GM18517 (cell line): ENCODE measurements around the gene TRERF1.
"Not testable (repeated sequence)": the region's sequence is repeated elsewhere in the genome, so short reads cannot be mapped to it uniquely, and the experiment has no call there.

Source experiments
- ATAC-seq: cut with Tn5 transposase; IDR thresholded peaks from one replicate; pipeline ENCODE4 v1.9.1; 2021; ENCODE audit warnings: mild to moderate bottlenecking, moderate library complexity; ENCODE audit not compliant: unreplicated experiment

Gene TRERF1

DNA sequence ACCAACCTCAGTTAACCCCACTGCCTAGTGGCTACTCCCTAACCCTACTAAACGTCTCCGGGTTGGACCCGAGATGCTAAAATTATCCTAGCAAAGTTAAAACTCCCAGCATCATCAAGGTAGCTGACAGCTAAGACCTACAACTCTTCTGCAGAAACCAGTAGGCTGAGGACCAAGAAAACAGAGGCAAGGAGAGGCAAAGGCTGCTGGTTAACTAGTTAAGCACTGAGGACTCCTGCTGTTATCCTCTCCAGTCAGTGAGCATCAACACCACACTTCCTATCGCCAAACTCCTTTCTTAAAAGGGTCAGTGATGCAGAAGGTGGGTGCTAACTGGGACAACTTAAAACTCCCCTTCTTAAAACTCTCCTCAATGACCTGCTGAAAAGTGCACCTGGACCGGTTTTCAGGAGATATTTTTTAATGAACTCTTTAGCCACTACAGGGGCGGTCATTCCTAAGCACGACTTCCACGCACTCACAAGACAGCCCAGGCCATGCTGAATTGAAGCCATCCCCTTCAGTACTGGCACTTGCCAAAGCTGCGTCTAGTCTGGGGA is 1.7 kb downstream of the TRERF1 start:
- no peak for ATAC-seq

DNA sequence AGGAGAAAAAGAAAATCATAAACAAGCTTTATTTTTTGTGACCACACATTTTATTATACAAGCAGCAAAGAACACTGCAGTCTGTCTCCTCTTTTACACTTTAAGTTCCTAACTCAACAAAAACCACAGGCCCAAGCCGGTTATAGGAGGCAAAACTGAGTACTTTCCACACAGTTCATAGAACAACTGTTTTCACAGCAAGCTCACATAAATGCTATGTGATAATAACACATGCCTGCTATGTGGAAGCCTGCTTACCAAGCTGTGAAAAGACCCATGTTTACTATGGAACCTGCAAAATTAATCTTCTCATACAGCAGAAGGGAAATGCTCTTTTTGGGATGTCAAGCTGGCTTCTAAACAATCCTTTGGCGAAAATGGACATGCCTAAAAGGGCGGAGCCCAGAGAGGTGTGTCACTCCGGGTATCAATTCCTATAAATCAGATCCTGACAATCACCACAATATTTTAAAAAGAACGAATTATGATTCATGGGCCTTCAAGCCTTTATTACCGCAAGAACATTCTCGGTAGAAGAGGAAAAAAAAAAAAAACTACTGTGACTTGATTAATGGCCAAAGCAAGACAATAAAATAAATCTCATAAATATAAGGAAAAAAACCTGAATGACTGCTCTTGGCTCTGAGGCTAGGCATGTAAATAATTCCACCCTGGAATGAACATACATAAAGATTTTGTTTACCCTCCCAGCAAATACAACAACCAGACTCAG is 2.6 kb downstream of the TRERF1 start:
- no peak for ATAC-seq

DNA sequence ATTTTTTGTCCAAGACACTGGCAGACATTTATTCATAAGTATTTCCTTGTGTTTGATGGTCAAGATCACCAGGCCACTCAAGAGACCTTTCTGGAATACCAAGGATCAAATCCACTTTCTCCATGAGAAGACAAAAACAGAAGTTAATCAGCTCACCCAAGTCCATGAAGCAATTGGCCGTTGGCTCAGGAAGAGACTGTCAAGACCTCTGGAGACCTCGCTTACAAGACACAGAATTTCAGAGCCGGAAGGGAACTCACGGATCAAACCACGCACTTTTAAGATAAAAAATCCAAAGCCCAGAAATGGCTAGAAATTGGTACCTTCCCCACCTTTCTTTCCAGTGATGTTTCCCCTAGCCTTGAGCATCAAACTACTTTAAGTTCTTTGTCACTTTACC is 3.3 kb downstream of the TRERF1 start:
- ATAC-seq = no peak

DNA sequence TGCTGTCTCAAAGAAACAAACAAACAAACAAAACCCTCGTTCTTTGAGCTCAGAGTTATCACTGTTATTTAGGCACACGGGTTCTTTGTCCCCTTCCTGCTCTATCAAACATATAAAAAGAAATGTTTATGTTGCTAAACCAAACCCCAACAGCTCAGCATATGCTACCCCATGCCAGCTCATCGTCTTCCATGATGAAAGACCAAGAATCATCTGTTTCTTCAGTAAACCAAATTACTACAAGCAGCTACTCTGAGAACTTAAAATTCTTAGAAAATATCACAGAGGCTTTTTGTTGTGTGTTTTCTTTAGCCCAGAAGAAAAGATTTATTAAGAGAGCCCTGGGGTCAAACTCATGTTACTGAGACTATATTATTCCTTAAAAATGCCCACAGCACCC is 4.7 kb downstream of the TRERF1 start:
- ATAC-seq = no peak

DNA sequence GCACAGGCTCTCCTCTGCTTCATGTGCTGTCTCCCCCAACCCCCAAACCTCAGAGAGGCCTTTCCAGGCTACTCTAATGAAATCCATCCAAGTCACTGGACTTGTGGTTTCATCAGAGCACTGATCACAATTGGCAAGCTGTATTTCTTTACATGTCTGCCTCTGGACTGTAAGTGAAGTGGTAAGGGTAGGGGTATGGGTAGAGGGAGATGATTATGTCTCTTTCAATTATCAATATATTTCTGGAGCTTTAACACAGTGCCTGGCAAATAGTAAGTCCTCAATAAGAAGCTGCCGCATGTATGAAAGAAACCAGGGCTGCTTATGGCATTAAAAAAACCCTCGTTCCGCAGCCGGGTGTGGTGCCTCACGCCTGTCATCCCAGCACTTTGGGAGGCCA is 5.4 kb downstream of the TRERF1 start:
- ATAC-seq = no peak

DNA sequence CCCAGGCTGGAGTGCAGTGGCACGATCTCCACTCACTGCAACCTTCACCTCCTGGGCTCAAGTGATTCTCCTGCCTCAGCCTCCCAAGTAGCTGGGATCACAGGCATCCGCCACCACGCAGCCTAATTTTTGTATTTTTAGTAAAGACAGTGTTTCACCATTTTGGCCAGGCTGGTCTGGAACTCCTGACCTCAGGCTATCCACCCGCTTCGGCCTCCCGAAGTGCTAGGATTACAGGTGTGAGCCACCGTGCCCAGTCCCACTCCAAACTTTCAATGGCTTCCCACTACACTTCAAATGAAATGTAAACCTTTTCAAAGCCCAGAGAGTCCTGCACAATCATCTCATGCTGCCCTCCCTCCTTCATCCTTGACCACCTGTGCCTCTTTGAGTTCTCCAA is 5.8 kb downstream of the TRERF1 start:
- not testable (repeated sequence) for ATAC-seq

DNA sequence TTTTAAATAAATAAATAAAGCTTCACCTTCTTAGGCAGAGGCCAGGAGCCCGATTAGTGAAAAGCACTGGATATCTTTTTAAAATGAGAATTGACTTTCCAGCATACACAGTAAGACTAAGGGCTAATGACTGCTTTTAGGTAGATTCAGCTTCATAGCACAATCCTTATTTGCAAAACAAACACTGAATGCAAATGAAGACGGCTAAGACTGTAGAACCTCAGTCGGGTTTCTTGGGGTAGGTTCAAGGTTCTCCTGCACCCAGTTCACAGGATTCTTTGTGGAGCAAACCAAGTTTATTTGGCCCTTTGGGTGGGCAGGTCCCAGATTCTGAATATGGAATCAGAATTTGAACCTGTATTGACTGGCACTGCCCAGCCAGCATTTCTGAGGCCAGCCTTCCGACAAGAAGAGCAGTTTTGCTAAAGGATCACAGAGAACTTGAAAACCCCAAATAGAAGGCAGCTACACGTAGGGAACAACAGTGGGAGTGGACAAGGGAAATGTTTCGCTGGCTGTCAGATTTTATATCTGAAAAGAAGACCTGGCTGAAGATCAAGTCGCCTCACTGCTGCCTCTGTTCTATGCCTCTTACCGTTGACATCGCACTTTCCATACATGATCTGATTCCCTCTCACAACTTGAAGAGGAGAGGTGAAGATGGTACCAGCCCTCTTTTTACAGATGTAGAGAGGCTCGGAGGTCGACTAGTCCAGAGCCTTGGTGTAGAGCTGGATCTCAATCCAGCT is 8.2 kb downstream of the TRERF1 start:
- ATAC-seq = no peak

DNA sequence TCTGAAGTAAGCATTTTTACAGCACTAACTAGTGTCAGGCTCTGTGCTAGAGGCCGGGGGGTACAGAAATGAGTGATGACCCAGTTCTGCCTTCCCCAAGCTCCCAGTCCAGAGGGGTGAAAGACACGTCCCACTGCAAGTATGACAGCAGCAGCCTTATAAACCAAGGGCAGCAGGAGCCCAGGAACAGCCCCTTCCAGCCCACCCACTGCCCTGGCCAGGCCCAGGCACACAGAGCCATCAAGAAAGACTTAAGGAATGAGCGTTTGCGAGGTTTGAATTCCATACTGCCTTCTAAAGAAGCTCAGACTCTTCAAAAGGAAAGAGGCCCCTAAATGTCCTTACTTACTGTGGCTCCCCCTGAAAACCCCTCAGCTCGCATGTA is 10.0 kb downstream of the TRERF1 start:
- no peak for ATAC-seq

DNA sequence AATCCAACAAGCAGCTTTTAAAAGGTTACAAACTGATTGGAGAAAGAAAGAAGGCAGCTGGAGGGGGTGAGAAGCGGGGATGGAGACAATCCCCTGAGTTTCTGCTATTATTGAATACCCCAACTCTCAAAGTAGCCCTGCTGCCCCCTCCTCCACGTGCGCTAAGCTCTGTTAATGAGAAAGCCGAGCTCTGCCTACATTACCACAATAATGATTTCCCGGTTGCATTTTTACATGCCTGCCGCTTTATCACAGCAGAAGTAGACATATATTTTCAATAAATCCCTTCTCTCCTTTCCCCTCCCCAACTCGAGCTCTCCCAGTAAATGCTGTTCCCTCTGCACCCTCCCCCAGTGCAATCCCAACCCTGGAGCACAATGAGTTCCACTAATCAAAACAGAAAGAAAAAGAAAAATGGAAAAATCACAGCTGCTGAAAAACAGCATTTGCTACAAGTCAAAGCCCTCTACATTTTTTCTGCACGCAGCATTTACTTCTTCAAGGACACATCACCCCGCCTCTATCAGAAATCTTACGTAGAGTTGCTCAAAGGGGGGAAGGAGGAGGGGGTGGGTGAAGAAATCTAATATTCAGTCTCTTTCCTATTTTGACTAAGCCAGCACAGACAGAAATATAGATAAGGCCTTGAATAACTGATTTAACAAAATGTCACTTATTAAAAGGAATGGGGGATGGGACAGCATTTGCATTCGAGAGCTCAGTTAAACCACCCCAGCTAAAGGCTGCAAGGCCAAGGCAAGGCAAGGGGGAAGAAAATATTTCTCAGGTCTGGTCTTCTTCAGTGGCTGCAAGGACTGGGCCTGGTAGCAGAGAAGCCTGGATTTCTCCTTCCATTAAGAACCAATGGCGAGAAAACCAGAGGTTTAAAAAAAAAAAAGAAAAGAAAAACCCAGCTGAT is 10.7 kb downstream of the TRERF1 start:
- no peak for ATAC-seq

DNA sequence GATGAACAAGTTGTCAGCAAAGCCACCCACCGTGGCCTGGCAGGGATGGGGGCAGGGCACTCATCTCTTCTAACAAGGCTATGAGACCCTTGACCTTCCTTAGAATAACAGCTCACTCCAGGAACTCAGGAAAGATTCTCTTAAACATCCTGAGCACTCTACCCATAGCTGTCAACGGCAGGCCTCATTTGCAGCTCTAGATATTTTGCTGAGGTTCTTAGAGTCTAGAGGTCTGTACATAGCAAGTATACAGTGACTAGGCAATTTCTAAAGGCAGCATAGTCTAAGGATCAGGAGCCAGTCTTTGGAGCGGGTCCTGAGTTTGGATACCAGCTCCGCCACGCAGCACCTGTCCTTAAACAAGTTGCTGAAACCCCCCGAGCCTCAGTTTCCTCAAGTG is 11.7 kb downstream of the TRERF1 start:
- no peak for ATAC-seq

DNA sequence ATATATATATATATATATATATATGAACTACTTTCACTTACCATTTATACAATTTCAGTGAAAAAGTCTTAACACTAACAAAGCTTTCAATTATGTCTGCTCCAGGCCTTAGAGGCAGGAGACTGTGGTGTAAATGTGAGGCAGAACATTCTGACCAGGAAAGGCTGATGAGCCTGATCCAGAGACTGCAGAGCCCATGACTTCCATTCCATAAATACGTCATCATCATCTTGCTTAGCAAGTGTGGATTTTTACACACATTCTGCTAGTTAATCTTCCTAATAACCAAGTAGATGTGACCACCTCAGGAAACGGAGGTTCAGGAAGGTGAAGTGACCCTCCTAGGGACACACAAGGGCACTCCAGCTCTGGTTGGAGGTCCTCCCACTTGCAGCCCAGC is 14.9 kb downstream of the TRERF1 start:
- ATAC-seq = no peak

DNA sequence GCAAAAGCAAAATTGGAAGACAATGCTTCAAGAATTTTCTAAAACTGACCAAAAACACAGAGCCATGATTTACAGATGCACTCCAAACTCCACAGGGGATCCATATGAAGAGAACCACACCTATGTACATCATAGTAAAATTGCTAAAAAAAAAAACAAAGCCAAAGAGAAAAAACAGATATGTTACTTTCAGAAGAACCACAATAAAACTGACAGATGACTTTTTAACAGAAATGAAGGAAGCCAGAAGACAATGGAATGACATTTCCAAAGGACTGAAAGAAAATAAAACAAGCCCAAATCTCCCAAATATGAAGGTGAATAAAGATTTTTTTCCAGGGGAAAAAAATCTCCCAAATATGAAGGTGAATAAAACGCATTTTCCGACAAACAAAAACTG is 17.5 kb downstream of the TRERF1 start:
- ATAC-seq = no peak

DNA sequence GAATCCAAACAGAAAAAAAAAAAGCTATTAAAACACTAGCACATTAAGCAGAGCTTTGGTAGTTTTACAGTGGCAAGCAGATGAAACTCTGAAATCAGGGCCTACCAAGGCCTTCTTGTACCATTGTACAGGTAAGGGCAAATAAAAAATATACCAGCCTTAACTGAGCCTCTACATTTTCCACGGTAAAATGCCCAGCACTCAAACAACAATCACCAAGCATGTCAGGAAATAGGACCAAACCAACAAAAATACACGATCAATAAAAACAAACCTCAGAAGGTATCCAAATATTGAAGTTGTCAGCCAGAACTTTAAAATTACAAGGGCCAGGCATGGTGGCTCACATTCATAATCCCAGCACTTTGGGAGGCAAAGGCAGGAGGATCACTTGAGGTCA is 18.3 kb downstream of the TRERF1 start:
- ATAC-seq = no peak

DNA sequence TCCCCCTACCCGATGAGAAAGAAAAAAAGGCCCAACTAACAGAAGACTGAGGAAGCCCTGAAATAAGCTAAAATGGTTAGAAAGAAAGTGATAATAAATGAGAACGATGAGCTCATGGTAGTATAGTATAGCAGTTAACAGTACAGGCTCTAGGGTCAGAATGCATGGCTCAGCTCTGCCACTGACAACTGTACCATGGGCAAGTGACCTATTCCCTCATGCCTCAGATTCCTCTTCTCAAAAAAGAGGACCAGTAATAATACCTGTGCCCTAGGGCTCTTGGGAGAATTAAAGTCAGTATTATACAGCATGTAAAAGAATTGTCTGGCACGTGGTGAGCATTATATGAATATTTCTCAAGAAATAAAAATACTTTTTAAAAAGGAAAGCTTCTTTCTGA is 19.8 kb downstream of the TRERF1 start:
- no peak for ATAC-seq

DNA sequence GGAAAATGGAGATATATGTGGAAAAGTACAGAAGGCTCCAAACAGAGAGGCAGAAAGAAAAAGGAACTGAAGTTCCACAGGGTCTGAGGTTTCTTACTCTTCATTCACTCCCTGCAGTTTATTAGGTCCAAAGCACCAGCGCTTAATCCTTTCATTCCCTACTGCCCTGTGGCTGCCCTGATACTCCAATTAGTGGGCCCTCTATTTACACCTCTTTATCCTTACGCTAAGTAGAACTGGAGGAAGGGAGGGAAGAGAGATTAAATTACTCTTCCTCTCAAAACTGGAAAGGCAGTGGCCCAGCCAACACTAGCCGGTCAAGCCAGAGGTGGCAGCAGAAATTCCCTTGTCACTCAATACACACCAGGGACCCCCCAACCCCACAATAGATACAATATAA is 20.4 kb downstream of the TRERF1 start:
- no peak for ATAC-seq

DNA sequence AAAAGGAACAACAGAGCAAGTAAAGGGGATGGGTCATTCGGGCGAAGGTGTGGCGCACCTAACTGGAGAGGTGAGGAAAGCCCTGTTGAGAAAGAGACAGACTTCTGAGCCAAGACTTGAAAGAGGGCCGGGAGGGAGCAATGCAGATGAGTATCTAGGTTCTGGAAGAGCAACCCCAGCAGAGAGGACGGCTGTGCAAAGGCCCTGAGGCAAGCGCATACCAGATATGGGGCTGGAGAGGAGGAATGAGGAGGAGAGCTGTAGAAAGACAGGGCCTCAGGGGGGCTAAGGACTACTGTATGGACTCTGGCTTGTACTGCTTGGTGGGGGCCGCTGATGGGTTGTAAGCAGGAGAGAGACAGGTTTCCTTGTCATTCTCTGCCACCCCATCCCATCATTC is 21.9 kb downstream of the TRERF1 start:
- no peak for ATAC-seq

DNA sequence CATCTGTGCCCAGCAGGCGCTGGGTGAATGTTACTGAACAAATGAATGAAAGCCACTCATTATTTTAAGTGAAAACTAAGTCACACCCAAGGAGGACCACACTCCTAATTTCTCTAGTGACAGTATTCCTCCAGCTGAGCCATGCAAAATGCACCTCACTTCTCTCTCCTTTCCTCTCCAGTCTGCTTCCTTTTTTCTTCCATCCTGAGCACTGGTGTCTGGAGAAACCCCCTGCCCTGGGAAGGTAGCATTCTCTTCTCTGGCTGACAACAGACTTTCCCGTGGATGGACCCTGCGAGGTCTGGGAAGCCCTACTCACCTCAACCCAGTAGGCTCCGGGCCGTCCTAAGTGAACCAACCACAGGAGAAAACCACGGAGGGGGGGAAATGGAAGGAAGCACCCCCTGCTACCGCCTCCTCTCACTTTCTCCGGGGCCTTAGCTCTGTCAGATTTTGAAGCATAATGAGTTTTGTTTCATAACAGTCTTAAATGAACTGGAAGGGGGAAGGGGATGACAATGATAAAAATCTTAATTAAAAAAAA is 22.6 kb downstream of the TRERF1 start:
- no peak for ATAC-seq

DNA sequence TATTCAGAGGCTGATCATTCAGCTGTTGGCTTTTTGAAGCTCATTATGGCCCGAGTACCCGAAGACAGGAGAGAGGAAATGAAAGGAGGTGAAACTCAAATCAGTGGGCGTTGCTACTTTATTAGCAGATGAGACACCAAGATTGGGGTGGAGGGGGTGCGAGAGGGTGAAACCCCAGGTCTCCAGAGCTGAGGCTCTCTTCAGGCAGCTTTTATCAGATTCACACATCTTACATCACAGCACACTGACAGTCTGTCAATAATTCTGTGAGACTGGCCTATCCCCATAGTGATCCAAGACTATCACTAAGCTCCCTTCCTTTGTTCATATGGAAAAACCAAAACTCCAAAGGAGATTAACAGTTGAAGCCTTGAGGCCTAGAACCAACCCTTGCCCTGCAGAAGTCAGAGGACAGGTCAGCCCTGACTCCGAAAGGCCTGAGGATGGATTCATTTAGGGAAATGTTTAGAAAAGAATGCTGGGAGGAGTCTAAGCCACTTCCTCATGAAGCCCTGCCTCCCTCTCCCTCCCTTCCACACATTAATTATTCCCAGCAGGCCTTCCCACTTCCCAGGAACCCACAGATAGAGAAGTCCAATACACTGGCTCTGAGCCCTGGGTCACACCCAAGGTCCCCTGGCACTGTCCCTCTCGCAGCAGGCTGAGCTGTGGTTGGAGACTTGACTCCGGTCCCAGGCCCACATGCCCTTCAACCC is 23.2 kb downstream of the TRERF1 start:
- ATAC-seq = peak; percentile 66

DNA sequence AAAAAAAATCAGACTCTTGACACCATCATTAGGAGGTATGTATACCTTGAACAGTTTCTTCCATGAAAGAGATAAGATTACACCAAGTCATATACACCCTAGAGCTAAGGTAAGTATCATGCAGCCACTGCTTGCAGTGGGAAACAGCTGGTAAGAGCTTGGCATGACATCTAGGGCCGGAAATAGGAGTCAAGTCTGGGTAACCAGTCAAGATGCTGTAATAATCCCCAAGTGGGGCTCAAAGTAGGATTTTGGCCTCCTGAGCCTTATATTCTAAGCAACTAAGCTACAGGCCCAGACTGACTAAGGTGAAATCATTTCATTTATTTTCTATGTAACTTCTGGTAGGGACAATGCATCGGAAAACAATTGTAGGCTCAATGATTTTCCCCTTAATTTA is 23.9 kb downstream of the TRERF1 start:
- no peak for ATAC-seq

DNA sequence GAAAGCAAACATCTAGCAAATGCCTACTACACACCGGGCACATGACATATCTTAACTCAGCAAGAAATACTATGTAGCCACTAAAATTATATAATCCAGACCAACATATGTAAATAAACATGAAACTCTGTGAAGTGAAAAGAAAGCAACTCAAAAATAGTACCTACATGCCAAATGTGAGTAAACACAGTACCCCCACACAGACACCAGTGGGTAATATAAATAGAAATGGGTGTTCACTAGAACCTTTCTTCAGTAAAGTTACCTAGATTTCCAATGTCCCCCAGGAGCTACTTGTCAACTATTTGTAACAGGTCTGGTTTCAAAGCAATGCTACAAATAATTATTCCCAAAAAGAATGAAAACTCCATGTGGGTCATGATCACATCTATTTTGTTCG is 25.5 kb downstream of the TRERF1 start:
- ATAC-seq = no peak
